CD4-positive, alpha-beta T cell treated with Interleukin-15 for 1 hour (primary cell): ENCODE measurements around the gene LRPPRC.
A peak's percentile ranks its signal among the peaks of the same experiment; 100 is the strongest.
"Not testable (repeated sequence)": the region's sequence is repeated elsewhere in the genome, so short reads cannot be mapped to it uniquely, and the experiment has no call there.

Source experiments
- DNase-seq: peaks from one replicate; pipeline ENCODE4 v3.0.0-alpha.2; 2020

LRPPRC gene

GRCh38 chr2:43995733-43996533 lies at the start of gene LRPPRC:
Gene LRPPRC (minus strand): TSS chr2:43995989. CDS start chr2:43995947, 42 bp downstream.
- peak; percentile 91 for DNase-seq

DNA sequence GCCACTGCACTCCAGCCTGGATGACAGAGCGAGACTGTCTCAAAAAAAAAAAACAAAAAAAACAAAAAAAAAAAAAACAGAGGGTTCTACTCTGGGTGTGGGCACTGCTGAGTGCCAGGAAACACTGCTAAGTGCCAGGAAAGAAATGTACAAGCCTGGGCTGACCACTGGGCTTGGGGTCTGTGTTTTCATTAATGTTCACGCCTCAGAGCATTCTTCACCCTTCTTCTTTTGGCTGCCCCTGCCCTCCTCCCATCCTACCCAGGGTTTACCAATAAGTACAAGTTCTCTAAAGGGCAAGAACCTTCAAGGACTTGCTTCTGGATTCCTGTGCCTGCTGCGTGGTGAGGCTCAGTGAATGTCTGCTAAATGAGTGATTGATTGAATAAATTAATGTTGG lies 49.3 kb upstream of the LRPPRC start:
- DNase-seq = no peak

- DNase-seq = peak; percentile 76
Observed at GRCh38 chr2:44044281-44044720, 48.5 kb upstream of the LRPPRC start.

DNA sequence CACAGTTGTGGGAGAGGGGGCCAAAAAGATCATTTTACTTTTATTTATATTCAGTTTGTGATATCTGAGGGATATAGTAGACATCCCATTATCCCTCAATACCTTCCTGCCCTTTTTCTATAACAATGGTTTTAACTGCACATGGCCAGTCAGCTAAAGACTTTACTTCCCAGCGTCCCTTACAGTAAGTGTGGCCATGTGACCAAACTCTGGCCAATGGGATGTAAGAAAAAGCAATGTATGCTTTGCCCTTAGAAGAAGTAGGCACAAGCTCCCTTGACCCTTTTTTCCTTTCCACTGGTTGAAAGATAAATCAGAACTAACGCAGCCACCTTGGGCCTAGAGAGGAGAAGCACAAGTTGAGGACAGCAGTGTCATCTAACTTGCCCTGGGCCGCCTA lies 44.6 kb upstream of the LRPPRC start:
- no peak for DNase-seq

DNA sequence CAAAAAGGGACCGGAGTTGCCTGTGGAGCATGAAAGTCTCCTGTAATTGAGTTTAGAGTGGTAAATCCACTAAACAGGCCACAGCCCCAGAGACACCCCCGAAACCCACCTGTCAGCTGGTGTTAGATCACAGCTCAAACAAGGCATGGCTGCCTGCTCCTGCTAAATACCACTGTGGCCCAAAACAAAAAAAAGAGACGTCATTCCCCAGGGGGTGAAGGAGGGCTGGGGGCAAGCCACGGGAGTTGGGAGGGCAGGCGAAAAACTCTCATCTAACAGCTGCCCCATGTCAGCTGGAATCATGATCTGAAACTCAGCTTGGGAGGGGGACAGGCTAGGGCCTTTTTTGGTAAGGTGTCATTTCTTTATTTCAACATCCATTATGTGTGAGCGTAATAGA lies 42.5 kb upstream of the LRPPRC start:
- no peak for DNase-seq

DNA sequence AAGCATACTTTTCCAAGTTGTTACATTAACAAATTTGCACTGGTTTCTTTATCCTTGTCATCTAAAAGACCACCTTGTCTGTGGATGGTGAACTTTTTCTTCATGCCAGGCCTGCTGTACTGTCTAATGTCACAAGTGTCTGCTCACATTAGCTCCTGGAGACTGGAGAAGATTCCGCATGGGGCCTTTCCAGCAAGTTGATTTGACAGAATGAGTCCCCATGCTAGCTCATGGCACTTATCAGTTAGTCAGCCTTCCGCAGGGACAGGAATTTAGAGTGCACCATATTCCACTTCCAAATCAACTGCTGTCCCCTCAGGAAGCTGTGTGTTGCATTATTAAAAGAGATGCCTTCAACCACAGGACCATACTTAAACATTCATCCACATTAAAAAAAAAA lies 41.4 kb upstream of the LRPPRC start:
- DNase-seq = no peak

GRCh38 chr2:44033947-44034346 lies 38.2 kb upstream of the LRPPRC start:
- DNase-seq = no peak

DNA sequence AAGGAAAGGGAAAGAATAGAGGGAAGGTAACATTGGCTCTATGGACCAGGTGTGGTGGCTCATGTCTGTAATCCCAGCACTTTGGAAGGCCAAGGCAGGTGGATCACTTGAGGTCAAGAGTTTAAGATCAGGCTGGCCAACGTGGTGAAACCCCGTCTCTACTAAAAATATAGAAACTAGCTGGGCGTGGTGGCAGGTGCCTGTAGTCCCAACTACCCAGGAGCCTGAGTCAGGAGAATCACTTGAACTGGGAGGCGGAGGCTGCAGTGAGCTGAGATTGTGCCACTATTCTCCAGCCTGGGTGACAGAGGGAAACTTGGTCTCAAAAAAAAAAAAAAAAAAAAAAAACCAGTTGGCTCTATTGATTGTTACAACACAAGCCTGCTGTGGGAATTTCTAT lies 31.3 kb upstream of the LRPPRC start:
- DNase-seq = not testable (repeated sequence)

DNA sequence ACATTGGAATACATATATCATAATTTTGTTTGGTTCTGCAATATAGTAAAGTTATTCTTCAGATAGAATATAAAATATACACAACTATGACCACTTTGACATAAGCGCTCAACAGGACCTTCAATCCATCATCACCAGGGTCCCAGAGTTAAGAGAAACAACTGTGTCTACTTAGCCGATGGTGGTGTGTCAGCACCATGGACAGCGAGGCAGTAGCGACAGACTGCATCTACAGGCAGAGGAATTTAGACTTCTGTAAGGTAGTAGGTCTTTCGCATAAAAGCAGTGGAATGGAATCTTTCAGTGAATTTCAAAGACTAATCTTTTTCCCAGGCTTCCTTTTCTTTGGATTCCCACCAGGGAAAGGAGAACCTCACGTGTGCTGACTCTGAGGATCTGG lies 20.5 kb upstream of the LRPPRC start:
- DNase-seq = no peak

- no peak for DNase-seq
Observed at GRCh38 chr2:44015239-44015638, 19.4 kb upstream of the LRPPRC start.

DNA sequence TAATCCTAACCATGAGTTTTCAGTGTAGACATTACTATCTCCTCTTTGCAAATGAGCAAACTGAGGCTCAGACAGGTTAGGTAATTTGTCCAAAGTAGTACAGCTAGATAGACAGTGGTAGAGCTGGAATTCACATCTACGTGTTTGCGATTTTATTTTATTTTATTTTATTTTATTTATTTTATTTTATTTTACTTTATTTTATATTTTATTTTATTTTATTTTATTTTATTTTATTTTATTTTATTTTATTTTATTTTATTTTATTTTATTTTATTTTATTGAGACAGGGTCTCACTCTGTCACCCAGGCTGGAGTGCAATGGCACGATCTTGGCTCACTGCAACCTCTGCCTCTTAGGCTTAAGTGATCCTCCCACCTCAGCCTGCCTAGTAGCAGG lies 17.4 kb upstream of the LRPPRC start:
- DNase-seq = not testable (repeated sequence)

DNA sequence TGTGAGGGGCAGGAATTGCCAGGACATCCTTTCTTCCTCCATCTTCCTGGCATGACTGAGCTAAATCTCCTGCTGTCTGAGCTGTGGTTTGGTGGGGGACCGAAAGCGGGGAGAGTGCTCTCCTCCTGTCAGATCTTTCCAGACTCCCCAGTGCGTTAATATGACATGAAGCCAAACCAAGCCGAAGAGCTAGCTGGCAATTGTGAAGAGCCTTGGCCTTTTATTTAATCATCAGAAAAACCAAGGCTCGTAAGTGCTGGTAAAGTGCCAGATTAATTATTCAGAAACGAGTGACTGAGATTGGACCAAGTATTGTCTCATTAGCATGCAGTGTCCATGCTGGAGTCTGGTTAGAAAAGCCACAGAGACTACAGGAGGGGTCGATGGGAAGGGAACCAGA lies 14.5 kb upstream of the LRPPRC start:
- no peak for DNase-seq

- DNase-seq = no peak
Observed at GRCh38 chr2:44009136-44009735, 13.4 kb upstream of the LRPPRC start.

- DNase-seq = no peak
Observed at GRCh38 chr2:44005846-44006245, 10.1 kb upstream of the LRPPRC start.

DNA sequence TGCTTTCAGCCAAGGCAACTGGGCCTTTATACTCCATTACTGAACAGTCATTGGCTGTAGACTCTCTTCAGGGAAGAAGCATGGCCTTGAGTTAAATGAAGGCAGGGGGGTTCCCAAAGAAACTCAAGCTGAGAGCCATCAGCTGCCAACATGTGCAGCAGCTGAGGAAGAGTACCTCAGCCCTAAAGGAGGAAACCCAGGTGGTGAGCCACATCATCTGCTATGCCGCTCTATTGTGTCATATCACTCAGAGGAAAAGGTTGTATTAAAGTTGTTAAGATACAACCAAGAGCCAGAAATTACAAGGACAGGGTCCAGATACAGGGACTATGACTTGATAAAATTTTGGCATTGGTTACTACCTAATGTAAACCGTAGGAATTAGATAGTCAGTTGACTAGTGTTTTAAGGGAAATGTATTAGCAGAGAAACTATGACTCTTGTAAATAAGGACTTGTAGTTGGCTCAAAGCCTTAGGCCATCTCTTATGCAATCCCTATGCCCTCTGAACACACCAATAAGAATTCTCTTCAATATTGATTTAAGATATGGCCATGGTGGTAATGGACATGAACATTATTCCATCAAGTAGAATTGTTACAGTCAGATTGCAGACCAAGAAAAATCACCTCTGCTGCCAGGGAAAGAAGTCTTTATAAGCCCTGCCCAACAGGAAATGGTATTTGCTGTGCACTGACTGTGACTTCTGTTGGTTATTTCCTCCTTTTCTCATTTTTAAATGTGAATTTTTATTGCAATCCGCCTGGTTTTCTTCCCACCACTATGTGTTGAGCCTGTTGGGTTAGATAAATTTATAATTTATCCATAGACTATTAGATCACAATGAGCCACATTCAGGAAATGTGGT lies 9.2 kb upstream of the LRPPRC start:
- no peak for DNase-seq

- DNase-seq = no peak
Observed at GRCh38 chr2:44001716-44002115, 5.9 kb upstream of the LRPPRC start.

DNA sequence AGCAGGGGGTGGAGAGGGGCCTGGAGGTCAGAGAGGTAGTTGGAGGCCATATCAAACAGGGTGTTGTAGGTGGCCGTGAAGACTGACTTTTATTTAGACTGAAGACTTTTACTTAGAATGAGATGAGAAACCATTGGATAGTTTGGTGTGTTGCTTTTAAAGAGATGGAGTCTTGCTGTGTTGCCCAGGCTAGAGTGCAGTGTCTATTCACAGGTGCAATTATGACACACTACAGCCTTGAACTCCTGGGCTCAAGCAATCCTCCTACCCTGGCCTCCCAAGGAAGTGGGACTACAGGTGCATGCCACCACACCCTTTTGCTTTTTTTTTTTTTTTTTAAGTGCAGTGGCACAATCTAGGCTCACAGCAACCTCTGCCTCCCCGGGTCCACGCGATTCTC lies 2.5 kb upstream of the LRPPRC start:
- no peak for DNase-seq

- DNase-seq = no peak
Observed at GRCh38 chr2:43993437-43993836, 2.4 kb downstream of the LRPPRC start.

DNA sequence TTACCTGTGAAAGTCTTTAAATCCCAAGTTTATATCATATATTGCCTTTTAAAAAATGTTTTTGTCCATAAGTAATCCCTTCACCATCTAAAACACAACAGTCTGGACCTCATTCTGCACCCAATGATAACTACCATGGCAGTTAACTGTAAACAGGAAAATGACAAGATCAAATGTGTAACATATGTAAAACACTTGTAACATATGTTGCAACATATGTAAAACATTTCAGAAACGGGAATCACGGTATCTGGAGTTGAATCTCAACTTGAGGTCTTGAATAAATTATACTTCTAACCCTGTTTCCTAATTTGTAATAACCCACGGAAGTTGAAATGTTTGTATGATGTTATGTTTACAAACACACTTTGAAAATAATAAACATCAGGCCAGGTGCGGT lies 6.2 kb downstream of the LRPPRC start:
- DNase-seq = no peak

DNA sequence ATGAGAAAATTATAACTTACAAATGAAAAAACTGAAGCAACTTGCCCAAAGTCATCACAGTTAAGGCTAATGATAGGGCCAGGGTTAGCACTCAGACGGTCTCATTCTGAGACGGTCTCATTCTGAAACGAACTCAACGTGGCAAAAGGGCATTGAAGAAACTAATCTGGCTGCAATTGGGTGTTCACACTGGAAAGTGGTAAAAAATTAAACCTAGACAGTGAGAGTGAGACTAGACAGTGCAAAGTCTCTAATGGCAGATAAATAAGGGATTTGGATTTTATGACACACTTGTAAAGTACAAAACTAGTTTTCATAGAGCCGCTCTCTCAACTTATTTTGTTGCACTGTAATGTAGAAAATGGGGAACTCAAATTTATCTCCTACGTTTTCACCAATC lies 9.2 kb downstream of the LRPPRC start:
- no peak for DNase-seq

- no peak for DNase-seq
Observed at GRCh38 chr2:43985359-43985758, 10.4 kb downstream of the LRPPRC start.

DNA sequence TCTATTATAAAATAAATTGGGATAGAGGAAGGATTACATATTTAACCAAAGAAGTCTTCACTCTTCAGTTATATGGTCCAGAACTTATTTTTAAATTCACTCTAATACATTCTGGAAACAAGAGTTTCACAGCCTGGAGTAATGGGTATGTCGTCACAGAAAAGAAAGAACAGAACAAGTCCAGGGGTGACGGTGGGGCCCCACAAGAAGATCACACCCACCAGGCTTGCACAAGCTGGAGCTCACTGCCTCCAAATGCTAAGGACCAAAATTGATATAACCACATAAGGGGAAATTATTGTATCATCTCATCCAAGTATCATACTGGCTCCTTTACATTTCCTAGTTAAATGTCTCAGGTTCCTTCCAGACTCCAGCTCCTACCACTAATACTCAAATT lies 11.3 kb downstream of the LRPPRC start:
- no peak for DNase-seq

DNA sequence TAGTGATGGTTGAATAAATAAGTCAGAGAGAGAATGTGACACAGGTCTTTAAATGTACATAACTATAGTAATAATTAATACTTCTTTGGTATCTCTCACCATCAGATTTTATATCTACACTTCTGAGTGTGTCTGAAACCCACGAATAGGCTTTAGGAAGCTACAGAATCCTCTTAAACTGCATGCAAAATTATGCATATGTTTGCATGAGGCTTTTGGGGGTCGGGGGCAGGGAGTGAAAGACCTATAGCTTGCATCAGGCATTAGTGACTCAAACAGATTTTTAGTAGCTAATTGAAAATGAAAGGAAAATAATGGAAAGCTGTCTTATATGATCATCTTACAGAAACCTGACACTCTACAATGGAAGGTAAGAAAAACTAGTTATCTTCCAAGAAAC lies 14.9 kb downstream of the LRPPRC start:
- DNase-seq = no peak
